NCI-H2107 treated with DMSO at 0.1 percent for 48 hours (cell line): ENCODE measurements around the gene MYO5B.

Source experiments
- DNase-seq: peaks from one replicate; lab custom pipeline; 2025; ENCODE audit not compliant: unreplicated experiment; lab: John Stamatoyannopoulos, UW

Gene MYO5B

DNA sequence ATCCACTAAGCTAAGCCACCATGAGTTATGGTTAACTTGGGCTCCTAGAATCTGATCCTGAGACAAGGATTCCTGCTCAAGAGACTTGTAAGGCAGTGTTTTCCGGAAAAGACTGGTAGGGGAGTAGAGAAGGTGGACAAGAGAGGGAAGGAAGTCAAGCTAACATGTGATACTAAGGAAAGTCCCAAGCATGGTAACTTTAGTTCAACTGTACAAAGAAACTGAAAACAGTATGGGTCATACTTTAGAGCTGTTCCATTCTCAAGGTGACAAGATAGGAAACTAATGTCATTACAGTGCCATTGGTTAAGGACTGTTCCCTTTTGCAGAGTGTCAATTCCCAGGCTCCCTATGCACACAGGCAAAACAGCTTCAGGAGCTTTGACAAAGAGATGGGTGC lies 5.8 kb downstream of the MYO5B start:
- DNase-seq = no peak

DNA sequence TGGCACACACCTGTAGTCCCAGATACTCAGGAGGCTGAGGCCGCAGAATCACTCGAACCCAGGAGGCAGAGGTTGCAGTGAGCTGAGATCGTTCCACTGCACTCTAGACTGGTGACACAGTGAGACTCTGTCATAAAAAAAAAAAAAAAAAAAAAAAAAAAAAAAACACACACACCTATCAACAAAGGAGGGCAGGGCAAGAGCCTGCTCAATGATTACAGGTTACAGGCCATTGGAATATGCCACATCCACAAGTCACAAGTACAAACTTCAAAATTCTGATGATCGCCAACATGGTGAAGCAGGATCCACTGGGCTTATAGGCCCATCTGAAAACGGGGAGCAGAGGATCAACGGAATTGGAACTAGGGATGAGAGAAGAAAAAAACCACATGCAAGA lies 6.3 kb downstream of the MYO5B start:
- DNase-seq = no peak

DNA sequence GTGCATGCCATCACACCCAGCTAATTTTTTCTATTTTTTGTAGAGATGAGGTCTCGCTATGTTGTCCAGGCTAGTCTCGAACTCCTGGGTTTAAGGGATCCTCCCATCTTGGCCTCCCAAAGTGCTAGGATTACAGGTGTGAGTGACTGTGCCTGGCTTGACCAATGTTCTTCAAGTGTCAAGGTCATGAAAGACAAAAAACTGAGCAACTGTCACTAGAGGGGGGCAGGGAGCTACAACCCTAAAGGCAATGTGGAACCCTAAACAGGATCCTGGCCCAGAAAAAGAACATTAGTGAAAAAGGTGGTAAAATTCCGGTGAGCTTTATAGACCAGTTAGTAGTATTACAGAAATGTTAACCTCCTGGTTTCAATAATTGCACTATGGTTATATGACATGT lies 7.3 kb downstream of the MYO5B start:
- DNase-seq = no peak

DNA sequence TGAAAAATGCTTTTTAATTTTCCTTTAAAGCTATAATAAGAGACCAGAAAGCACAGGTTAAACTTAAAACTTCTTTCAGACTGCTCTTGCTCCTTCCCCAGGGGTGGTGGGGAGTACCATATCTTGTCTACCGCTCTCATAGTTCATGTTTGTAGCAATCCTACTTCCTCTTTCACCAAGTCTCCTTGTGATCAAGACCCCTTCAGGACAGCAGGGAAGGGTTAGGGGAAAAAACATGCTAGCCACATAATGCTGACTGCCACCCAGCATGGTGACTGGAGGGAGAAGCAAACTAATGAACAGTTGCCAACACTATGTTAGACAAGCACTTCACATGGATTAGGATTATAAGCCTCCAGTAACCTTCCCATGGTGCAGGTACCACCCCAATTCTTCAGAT lies 8.6 kb downstream of the MYO5B start:
- DNase-seq = no peak

DNA sequence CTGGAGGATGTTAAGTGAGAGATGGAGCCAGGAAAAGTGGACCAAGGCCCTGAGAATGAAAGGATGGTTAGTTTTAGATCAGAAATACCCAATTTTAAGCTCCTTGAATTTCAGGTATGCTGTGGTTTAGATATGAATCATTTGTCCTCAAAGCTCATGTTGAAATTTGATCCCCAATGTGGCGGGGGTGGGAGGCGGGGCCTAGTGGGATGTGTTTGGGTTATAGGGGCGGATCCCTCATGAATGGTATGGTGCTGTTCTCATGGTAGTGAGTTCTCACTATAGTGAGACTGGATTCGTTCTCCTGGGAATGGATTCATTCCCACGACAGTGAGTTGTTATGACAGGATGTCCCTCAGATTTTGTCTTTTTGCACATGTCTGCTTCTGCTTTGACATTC lies 11.4 kb downstream of the MYO5B start:
- peak; percentile 30 for DNase-seq

DNA sequence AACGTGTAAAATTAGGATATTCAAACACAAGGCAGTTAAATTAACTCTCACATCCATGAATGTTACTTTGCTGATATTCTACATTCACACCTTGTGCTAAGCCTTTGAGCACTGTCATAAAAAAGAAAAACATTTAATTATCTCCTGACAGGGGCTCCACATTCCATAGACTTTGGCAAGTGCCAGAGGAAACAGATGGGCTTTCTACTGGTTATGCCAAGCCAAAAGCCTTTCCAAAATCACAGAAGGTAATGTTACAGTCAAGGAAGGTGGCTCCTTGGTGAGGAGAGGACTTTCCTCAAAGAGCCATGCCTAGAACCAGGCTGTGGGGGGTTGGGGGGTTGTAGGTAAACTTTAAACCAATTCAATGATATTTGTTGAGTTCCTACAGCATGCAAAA lies 12.4 kb downstream of the MYO5B start:
- DNase-seq = no peak

DNA sequence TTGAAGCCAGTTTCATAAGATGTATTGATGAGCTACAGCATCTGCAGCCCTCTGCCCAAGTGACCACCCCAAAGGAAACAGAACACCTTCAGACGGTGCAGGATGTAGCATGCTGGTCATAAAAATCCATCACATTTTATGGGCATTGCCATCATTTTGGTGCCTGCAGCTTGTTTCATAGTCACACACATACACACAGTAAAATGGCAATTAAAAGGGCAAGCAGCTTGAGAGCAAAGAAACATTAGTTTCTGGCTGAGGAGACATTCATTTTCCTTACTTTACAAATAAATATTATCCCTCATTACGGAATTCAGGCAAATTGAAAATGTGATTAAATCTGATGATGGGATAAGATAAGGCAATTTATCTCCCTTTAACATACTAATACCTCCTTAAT lies 13.4 kb downstream of the MYO5B start:
- DNase-seq = no peak

DNA sequence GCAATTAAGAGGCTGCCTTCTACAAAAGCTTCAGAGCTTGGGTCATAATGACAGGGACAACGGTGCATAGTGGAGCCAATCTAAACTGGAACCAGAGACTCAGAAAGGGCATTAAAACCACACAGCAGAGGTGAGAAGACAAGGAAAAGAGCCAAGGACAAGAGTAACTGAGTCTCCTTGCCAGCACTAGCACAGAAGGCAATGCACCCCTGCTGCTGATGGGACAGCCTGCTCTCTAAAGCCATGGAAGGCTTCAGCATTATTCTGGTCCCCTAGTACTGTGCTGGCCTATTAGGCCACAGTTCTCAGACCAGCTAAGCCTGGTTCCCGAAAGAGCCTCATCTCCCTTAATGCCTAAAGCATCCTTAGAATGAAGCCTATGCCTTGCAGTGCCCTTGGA lies 15.5 kb downstream of the MYO5B start:
- DNase-seq = no peak

DNA sequence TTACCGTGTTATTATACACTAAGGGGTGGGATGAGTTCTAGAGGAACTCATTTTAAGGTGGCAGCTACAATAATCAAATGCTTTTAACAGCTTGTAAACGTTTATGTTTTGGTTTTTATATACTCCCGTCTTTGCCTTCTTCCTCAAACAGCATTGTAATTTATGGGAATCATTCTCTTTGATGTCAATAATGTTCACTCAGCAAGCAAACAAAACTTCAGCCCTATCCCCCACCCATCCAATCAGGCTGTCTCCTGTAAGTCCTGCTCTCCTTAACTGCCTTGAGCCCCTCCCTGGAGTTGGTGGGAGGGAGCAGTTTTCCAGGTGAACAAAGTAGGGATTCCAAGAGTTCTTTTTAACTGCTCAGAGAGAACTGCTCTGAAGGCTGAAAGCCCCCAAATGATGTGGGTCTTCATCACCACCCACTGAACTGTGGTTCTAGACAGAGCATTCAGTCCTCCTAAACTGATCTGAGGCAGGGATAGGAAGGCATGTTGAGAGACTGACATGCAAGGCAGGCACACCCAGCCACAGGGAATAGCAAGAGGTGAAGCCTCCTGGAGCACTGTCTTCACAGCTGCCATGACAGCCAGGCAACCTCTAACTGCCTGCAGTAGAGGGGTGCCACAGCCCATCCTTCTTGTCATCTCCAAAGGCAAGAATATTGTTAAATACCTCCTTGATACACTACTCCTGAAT lies 17.5 kb downstream of the MYO5B start:
- DNase-seq = no peak

DNA sequence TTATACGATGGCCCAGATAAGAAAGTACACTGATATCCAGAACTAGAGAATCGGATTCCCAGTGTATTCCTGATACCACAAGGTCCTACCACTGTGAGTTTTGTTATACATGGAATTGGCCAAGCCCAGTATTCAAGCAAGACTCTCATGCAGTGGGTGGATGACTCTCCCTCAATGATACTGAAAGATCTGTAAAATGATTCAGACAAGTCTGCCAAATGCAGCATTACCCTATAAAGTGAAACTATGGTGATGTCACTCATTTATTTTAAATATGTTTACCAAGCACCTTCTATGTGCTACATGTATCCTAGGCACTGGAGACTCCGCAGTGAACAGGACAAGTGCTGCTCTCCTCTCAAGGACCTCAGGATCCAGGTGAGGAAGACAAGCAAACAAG lies 22.6 kb downstream of the MYO5B start:
- no peak for DNase-seq

DNA sequence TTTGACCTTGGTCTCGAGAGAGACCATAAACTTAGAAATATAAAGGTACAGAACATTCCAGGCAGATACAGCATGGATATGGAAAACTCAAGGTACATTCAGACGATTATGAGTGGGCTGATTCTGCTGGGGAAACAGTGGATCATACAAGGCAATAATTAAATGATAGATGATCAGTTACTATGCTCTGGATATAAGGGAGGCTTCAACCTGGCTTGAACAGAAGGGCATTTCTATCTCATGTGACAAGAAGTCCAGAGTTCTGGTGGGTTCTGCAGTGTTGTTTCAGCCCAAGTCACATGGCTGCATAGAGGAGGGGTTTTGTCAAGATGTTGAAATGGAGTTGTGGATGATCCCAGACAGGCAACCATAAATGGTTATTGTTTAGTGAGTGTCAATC lies 23.5 kb downstream of the MYO5B start:
- DNase-seq = no peak

DNA sequence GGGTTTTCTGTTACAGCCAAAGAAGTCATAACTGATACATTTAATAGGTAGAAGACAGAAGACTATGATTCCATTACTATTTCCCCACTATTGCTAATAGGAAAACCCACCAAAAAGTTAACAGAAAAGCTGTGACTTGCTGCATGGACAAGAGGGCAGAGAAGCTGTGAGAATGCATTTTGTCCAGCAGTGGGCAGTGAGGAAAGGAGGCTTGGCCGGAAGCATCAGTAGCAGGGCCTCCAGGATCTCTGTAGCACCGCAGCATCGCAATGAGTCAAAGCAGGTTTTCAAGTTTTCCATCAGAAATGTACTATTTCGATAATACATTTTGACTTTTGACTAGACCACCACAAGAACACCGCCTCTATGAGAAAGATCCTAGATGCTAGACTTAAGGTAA lies 24.9 kb downstream of the MYO5B start:
- no peak for DNase-seq

DNA sequence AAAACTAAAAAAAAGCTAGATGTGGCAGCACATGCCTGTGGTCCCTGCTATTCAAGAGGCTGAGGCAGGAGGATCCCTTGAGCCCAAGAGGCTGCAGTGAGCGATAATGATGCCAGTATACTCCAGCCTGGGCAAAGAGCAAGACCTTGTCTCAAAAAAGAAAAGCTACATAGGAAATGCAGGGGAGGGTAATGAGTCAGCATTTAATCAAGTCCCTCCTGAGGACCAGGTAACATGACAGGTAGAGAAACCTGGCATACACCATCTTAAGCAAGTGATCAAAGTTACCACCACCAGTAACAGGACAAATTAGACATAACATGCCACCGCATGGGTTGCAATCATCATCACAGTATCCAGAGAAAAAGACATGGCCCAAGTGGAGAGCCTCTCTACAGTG lies 25.8 kb downstream of the MYO5B start:
- DNase-seq = no peak

DNA sequence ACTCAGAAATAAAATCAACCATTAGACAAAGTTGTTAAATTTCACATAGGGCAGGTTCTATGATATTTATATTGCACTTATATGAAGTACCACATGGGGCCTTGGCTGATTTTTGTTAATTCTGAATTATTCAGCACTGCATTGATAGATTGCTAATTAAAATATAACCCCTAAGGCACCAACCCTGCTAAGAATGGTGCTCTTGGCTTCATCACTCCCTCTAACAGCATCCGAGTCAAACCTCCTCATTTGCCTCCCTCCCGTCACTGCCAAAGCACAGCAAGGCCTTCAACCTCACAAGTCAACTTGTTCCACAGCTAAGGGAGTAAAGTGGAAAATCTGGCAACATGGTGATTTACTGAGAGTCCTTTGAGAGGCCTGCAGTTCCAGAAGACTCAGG lies 27.0 kb downstream of the MYO5B start:
- DNase-seq = no peak

DNA sequence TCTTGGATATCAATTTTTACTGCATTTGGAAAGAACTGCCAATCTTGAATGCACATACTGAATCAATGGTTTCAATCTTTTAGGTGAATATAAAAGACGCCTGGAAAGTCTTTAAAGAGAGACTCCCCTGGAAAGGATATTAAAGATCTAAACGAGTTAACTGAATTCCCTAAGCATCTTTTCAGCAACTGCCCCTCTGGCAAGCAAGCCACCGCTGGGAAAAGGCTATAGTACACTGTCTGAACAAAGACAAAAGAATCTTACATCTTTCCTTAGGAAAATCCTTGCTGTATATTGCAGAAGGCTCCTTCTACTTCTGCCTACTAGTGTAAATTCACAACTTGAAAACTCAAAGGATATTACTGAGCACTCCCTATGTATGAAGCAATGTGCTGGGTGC lies 28.0 kb downstream of the MYO5B start:
- no peak for DNase-seq

DNA sequence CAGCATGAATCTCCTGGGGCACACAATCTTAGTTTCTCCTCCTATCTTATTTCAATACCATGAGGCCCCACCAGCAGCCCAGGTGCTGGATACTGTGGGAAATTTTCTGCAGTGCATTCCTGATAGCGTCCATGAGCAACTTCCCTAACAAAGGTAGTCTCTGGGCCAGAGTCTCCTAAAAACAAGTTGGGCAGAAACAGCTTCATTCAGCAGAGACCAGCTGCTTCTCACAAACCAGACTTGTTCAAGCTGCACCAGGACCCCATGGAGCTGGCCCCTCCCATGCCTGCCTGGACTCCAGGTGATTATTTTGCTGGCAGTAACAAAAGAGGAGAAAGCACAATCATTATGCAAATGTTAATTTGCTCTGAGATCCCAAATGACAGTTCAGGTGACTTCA lies 31.4 kb downstream of the MYO5B start:
- peak; percentile 59 for DNase-seq

DNA sequence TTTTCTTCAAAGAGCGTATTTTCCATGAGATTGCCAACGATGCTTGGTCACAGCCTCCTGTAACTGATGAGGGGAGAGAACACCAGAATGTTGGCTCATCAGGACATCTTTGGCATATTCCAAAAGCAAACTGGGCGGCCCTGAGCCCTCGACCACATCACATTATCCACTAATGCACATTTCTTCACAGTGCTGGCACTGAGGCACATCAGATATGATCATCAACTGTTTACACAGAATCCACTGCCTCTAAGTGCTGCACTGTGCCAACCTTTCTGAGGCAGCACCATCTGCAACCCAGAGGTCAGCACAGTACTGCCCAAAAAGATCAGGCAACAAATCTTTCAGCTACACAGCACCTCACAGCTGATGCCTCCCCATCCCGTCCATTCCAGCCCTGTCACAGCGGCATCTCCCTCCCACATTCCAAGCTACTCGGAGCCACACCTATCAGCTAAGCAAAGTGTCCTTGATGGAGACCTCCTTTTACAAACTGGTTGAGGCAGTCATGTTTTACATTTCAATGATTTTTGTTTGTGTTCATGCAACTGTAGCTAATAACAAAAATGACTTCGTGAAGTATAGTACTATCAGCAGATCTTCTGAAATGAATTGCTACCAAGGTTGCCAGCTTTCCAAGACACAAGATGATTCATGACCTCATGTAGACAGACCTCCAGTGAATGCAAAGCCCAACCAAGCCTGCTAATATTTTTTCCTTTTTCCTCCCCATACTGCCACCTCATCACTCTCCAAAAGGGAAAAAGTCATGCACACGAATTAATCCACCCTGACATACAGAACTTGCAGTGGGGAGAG lies 32.3 kb downstream of the MYO5B start:
- DNase-seq = no peak

DNA sequence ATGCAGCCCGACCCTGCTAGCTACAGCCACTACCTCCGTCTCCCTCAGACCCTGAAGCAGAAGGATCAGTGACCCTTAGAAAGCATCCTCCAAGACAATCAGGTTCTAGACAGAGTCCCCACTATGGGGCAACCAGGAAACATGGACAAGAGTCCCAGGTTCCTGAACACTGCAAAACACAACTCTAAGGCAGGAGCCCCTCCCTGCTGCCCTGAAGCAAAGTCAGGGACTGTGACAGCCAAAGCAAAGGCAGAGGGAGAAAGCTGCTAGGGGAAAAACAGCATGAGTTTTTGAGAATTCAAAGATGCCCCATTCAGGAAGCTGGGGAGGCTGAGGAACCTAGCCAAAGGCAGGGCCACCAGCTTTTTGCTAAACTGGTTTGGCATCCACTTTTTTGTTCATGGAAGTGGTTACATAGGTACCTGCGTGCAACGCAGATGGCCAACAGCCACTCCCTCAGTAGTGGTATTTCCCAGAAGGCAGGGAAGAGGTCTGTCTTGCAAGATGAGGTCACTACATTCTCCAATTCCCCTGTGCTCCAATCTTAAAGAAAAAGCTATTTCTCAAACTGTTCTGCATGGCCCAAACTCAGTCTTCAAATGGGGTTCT lies 33.2 kb downstream of the MYO5B start:
- DNase-seq = no peak

DNA sequence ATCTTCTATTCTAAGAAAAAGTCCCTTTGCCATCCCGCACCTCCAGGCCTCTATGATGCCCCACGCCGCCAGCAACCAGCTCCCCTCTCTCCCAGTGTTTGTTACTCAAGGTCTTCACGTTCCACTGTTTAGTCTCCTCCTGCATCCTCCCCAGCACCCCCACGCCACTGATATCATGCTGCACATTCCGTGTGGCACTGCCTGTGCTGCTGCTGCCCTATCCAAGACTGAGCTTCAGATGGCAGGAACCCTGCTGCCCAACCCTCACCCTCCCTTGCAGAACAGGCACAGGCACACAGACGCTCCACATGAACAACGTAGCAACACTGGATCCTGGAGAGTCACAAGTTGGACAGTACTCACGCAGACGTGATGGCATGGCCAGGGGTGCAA lies 35.3 kb downstream of the MYO5B start:
- no peak for DNase-seq

DNA sequence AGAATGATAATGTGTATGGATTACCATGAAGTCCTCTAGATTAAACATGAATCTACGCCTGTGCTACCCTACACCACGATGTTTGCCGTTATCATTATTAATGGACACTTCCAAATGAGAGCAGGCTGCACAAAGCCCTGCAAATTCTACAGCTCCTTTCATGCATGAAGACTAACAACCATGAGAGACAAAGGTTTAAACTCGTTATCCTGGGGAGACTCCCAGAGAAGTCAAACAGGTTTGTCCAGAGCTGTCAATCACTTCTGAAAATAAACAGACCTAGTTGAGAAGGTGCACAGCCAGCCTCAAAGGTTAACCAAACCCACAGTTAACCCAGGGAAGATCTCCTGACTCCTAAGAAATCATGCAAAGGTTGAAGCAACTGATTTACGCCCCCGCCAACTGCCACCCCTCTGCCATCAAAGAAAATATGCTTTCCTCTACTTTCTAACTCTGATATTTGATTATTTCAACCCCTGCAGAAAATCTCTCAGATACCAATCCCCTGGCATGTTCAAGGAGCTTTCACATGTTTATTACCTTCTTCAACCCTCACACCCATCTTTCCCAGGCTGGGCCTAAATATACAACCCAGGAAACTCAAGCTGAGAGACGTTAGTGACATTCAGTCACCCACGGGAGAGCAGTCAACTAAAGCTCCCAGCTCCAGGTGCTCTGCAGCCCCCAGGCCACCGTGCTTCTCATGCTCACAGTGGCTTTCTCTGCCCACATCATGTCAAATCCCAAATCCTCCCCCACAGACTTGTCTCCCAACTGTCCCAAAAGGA lies 35.9 kb downstream of the MYO5B start:
- peak; percentile 79 for DNase-seq

DNA sequence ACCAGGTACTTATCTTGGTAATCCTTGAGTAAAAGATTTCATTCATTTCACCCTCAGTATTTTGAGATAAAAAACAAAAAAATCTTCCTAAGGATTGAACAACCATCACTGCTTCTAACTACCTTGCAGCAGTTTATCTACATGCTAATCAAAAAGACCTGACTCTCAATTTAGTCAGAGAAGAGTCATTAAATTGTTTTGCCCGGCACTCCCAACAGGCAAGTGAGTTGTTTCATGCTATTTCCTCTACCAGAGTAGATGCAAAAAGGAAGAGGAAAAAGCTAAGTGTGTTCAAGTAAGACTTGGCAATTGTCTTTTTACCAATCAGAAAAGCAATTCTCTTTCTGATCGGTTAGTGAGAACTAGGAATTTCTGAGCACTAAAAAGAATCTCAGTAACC lies 39.5 kb downstream of the MYO5B start:
- DNase-seq = no peak

DNA sequence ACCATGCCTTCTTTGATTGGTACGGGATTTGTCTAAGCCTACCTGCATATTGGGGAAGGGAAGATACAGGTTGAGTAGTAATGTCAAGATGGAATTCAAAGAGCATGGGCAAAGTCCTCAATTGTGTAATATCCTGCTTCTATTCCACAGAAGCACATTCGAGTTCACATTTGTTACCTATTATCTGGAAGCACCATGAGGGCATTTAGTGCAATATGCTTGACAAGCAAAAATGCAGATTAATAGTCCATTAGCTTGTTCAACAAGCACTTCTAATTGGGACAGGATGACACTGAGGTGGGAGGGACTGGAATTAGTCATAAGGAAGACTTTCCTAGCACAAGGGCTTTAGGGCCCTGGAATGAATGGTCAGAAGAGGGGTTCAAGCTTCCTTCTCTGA lies 40.5 kb downstream of the MYO5B start:
- no peak for DNase-seq
